Activated CD8-positive, alpha-beta memory T cell treated with anti-CD3 and anti-CD28 coated beads for 24 hours (primary cell): ENCODE results near the gene GABPB1.
A peak's percentile ranks its signal among the peaks of the same experiment; 100 is the strongest.

Experiments used
- DNase-seq: peaks from one replicate; pipeline ENCODE4 v3.0.0-alpha.2; 2020

GABPB1 gene

GRCh38 chr15:50275091-50275490, 79.9 kb downstream of the GABPB1 start:
- DNase-seq: no peak

GRCh38 chr15:50267577-50267976, 87.4 kb downstream of the GABPB1 start:
- no peak for DNase-seq

- no peak for DNase-seq
Observed at GRCh38 chr15:50265620-50266019, 89.4 kb downstream of the GABPB1 start, which contains the start of gene HDC. TSS of gene HDC (minus strand) at chr15:50265726. CDS start at chr15:50265623, 103 bp downstream.

GRCh38 chr15:50262533-50262932, 92.5 kb downstream of the GABPB1 start:
- peak; percentile 69 for DNase-seq

- DNase-seq: peak; percentile 63
Observed at GRCh38 chr15:50261981-50262380, 93.0 kb downstream of the GABPB1 start.

GRCh38 chr15:50260969-50261496, 94.0 kb downstream of the GABPB1 start:
- no peak for DNase-seq

- DNase-seq: no peak
Observed at GRCh38 chr15:50259276-50259675, 95.7 kb downstream of the GABPB1 start.

GRCh38 chr15:50257924-50258323, 97.1 kb downstream of the GABPB1 start:
- DNase-seq: no peak

GRCh38 chr15:50257332-50257731, 97.7 kb downstream of the GABPB1 start:
- no peak for DNase-seq

- DNase-seq: no peak
Observed at GRCh38 chr15:50256188-50257041, 98.6 kb downstream of the GABPB1 start.

- no peak for DNase-seq
Observed at GRCh38 chr15:50252556-50252955, 102.4 kb downstream of the GABPB1 start.

- DNase-seq: no peak
Observed at GRCh38 chr15:50251638-50252182, 103.3 kb downstream of the GABPB1 start.

- no peak for DNase-seq
Observed at GRCh38 chr15:50250760-50251394, 104.1 kb downstream of the GABPB1 start.

GRCh38 chr15:50249704-50250103, 105.3 kb downstream of the GABPB1 start:
- no peak for DNase-seq

- DNase-seq: no peak
Observed at GRCh38 chr15:50248994-50249582, 105.9 kb downstream of the GABPB1 start.

- DNase-seq: no peak
Observed at GRCh38 chr15:50247819-50248655, 107.0 kb downstream of the GABPB1 start.

- DNase-seq: no peak
Observed at GRCh38 chr15:50246631-50247030, 108.4 kb downstream of the GABPB1 start.

GRCh38 chr15:50244959-50245624, 109.9 kb downstream of the GABPB1 start:
- no peak for DNase-seq

- DNase-seq: no peak
Observed at GRCh38 chr15:50244153-50244552, 110.8 kb downstream of the GABPB1 start.

GRCh38 chr15:50241684-50242450, 113.1 kb downstream of the GABPB1 start:
- DNase-seq: no peak

GRCh38 chr15:50238255-50238654, 116.7 kb downstream of the GABPB1 start:
- DNase-seq: no peak
